HG03159 (cell line): ENCODE results near the gene CMSS1.
A peak's percentile ranks its signal among the peaks of the same experiment; 100 is the strongest.

Source experiments
- ATAC-seq: cut with Tn5 transposase; IDR thresholded peaks from one replicate; pipeline ENCODE4 v1.9.1; 2021; ENCODE audit warnings: mild to moderate bottlenecking, moderate library complexity; ENCODE audit not compliant: unreplicated experiment

CMSS1 gene

GRCh38 chr3:99899603-99900002 is 81.9 kb downstream of the CMSS1 start:
- ATAC-seq = no peak

- ATAC-seq = no peak
Measured at GRCh38 chr3:99900248-99900647, 82.6 kb downstream of the CMSS1 start.

- ATAC-seq = no peak
Measured at GRCh38 chr3:99901200-99901926, 83.7 kb downstream of the CMSS1 start.

- ATAC-seq = no peak
Measured at GRCh38 chr3:99902091-99902490, 84.4 kb downstream of the CMSS1 start.

- no peak for ATAC-seq
Measured at GRCh38 chr3:99903869-99904268, 86.2 kb downstream of the CMSS1 start.

- ATAC-seq = no peak
Measured at GRCh38 chr3:99907959-99908544, 90.4 kb downstream of the CMSS1 start.

GRCh38 chr3:99909714-99910495 is 92.2 kb downstream of the CMSS1 start:
- ATAC-seq = no peak

- ATAC-seq = no peak
Measured at GRCh38 chr3:99910752-99911290, 93.2 kb downstream of the CMSS1 start.

GRCh38 chr3:99911433-99911832 is 93.8 kb downstream of the CMSS1 start:
- ATAC-seq = no peak

GRCh38 chr3:99915906-99916432 is 98.3 kb downstream of the CMSS1 start:
- ATAC-seq = no peak

GRCh38 chr3:99918715-99919114 is 101.1 kb downstream of the CMSS1 start:
- ATAC-seq = no peak

GRCh38 chr3:99919694-99920093 is 102.0 kb downstream of the CMSS1 start:
- ATAC-seq = no peak

- peak; percentile 48 for ATAC-seq
Measured at GRCh38 chr3:99920481-99921376, 103.1 kb downstream of the CMSS1 start.

- ATAC-seq = no peak
Measured at GRCh38 chr3:99921377-99921695, 103.7 kb downstream of the CMSS1 start.

GRCh38 chr3:99921986-99922385 is 104.3 kb downstream of the CMSS1 start:
- ATAC-seq = no peak

GRCh38 chr3:99923873-99924272 is 106.2 kb downstream of the CMSS1 start:
- ATAC-seq = no peak

GRCh38 chr3:99925584-99926230 is 108.0 kb downstream of the CMSS1 start:
- ATAC-seq = no peak

- no peak for ATAC-seq
Measured at GRCh38 chr3:99927671-99928457, 110.2 kb downstream of the CMSS1 start.
